Osteoblast (primary cell): ENCODE results near the gene VAT1. TPM values are rescaled to one million over a fixed set of nuclear protein-coding genes. Genes with fewer than 3 reads are reported as not detected.
"Not testable (repeated sequence)": the region's sequence is repeated elsewhere in the genome, so short reads cannot be mapped to it uniquely, and the experiment has no call there.

Experiments
- DNase-seq: peaks from one replicate; pipeline ENCODE4 v3.0.0; 2011; ENCODE audit warnings: low spot score, mixed read lengths; ENCODE audit not compliant: insufficient read length; ENCODE audit errors: missing footprints
- H2AFZ ChIP-seq: 2 replicates; pipeline ENCODE4 v1.6.0; 2011; ENCODE audit warnings: mild to moderate bottlenecking, low read length
- H3K27ac ChIP-seq: 2 replicates; pipeline ENCODE4 v1.5.1; 2011; ENCODE audit warnings: mild to moderate bottlenecking, low read depth, low read length, moderate library complexity
- H3K27me3 ChIP-seq: 2 replicates; pipeline ENCODE4 v1.6.0; 2012; ENCODE audit warnings: mild to moderate bottlenecking, control low read depth, inconsistent platforms, low read length, moderate library complexity; ENCODE audit not compliant: insufficient read depth
- H3K36me3 ChIP-seq: 2 replicates; pipeline ENCODE4 v1.5.1; 2011; ENCODE audit warnings: mild to moderate bottlenecking, low read length, control low read depth, moderate library complexity; ENCODE audit not compliant: insufficient read depth
- H3K4me1 ChIP-seq: 2 replicates; pipeline ENCODE4 v1.5.1; 2011; ENCODE audit warnings: mild to moderate bottlenecking, low read length, control low read depth, moderate library complexity; ENCODE audit not compliant: insufficient read depth
- H3K4me2 ChIP-seq: 2 replicates; pipeline ENCODE4 v1.6.0; 2011; ENCODE audit warnings: mild to moderate bottlenecking, low read length; ENCODE audit not compliant: insufficient read depth
- H3K4me3 ChIP-seq: fragments of 200-600 bp; sonication (generic); 3 replicates; pipeline ENCODE4 v1.5.1; 2012; ENCODE audit warnings: mild to moderate bottlenecking, low read length, inconsistent platforms; ENCODE audit not compliant: insufficient read depth
- H3K79me2 ChIP-seq: 2 replicates; pipeline ENCODE4 v1.6.0; 2012; ENCODE audit warnings: mild to moderate bottlenecking, low read length, control low read depth, inconsistent platforms; ENCODE audit not compliant: insufficient read depth
- H3K9me3 ChIP-seq: 2 replicates; pipeline ENCODE4 v1.5.1; 2011; ENCODE audit warnings: low read depth, low read length, control low read depth
- H4K20me1 ChIP-seq: 2 replicates; pipeline ENCODE4 v1.6.0; 2012; ENCODE audit warnings: mild to moderate bottlenecking, low read length, control low read depth; ENCODE audit not compliant: insufficient read depth
- CTCF ChIP-seq: IDR thresholded peaks from 2 replicates; pipeline ENCODE4 v1.5.1; 2011; ENCODE audit warnings: mild to moderate bottlenecking, low read depth, low read length, moderate library complexity; ENCODE audit errors: extremely low read depth
- total RNA-seq: library from RNA; depleted of rRNA; stranded (reverse); fragments of >200 nt; gene quantifications from 2 replicates; pipeline ENCODE4 v1.2.3, GENCODE V29; 2012

Gene VAT1
- total RNA-seq, 1 donor, result 449 TPM

DNA sequence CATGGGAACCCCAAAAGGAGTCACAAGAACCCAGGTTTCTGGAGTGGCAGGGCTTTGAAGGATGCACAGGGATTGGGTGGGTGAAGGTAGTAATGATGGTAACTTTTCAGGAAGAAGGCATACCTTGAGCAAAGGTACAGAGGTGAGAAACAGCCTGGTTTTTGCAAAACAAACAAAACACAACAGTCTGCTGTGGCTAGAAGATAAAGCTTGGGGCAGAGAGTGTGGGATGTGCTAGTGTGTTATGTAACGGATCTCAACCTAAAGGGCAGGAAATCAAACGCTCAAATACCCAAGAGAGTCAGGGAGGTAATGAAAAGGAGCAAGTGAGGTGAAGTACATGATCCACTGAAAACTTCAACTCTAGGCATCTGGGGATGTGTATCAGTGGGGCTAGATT is 46.9 kb downstream of the VAT1 start:
- Histone ChIP-seq H3K27ac (no peak overlapping the region), H3K36me3 (no peaks in the 10 kb centered on the region), H3K4me2 (no peak overlapping the region), H3K27me3 (no peaks in the 10 kb centered on the region), H4K20me1 (no peaks in the 10 kb centered on the region), H3K9me3 (no peaks in the 10 kb centered on the region), H3K4me3 (no peak overlapping the region), H3K79me2 (peaks cover 5% of the 10 kb centered on the region), H2AFZ (no peak overlapping the region), H3K4me1 (peaks cover 7% of the 10 kb centered on the region)
- TF ChIP-seq CTCF, result no peak
- peak; percentile 47 for DNase-seq

GRCh38 chr17:42973323-42973722 is 48.9 kb downstream of the VAT1 start:
- H4K20me1 ChIP-seq, H3K4me3 ChIP-seq, H3K9me3 ChIP-seq, H3K27me3 ChIP-seq, H3K4me1 ChIP-seq, H3K79me2 ChIP-seq, H3K27ac ChIP-seq, DNase-seq, H3K4me2 ChIP-seq, H3K36me3 ChIP-seq, H2AFZ ChIP-seq: not testable (repeated sequence)

DNA sequence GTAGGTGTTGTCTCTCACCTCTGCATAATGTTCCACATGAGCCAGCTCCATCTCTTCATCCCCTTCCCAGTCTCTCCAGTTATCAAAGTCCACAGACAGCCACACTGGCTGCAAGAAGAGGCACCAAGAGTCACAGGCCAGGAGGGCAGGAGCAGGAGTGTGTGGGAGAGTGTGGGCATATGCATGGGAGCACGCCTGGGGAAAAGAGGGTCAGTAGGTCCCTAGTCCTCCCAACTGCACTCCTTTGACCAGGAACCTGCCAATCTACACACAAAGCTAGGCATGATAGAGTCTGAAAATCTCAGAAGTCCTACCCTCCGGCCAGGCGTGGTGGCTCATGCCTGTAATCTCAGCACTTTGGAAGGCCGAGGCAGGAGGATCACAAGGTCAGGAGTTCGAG is 50.6 kb downstream of the VAT1 start:
- no peak overlapping the region for H2AFZ ChIP-seq
- no peak overlapping the region for H3K4me3 ChIP-seq
- H3K4me1 ChIP-seq, result no peaks in the 10 kb centered on the region
- H3K27me3 ChIP-seq, result no peaks in the 10 kb centered on the region
- H3K4me2 ChIP-seq, result no peak overlapping the region
- no peaks in the 10 kb centered on the region for H4K20me1 ChIP-seq
- TF ChIP-seq CTCF, result no peak
- no peaks in the 10 kb centered on the region for H3K79me2 ChIP-seq
- H3K27ac ChIP-seq, result no peak overlapping the region
- H3K9me3 ChIP-seq, result no peaks in the 10 kb centered on the region
- H3K36me3 ChIP-seq, result no peaks in the 10 kb centered on the region
- no peak for DNase-seq

DNA sequence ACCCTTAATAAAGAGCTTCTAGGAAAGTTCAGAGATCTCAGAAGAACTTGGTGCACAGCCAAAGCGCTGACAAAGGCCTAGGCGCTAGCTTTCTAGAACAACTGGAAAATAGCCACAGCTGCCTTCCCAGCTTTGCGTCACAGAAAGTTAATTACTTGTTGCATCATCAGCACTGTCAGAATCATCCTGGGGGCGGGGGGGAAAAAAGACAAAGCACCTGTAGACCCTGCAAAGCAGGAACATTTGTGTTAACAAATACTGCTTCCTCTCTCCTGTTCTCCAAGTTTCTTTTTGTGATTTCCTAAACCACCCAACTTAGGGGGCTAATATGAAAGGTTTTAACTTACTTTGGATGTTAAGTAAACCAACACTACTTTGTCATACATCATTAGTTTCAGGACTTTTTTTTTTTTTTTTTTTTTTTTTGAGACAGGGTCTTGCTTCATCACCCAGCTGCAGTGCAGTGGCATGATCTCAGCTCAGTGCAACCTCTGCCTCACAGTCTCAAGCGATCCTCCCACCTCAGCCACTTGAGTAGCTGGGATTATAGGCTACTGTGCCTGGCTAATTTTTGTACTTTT is 53.1 kb downstream of the VAT1 start:
- Histone ChIP-seq H4K20me1 (no peaks in the 10 kb centered on the region), H3K27me3 (no peaks in the 10 kb centered on the region), H3K4me3 (no peak overlapping the region), H2AFZ (no peak overlapping the region), H3K79me2 (peaks cover 5% of the 10 kb centered on the region), H3K27ac (no peak overlapping the region), H3K9me3 (no peaks in the 10 kb centered on the region), H3K4me2 (no peak overlapping the region), H3K36me3 (no peaks in the 10 kb centered on the region), H3K4me1 (no peaks in the 10 kb centered on the region)
- DNase-seq, result peak; percentile 17
- TF ChIP-seq CTCF, result no peak
